OCI-LY3 (cell line): ENCODE results near the gene BICC1.

Experiments
- CTCF ChIP-seq: fragments of 200-600, 300-600 bp; sonication (generic); IDR thresholded peaks from 2 replicates; pipeline ENCODE4 v1.5.1; 2014; ENCODE audit warnings: antibody characterized with exemption, low read length, low read depth
- EZH2phosphoT487 ChIP-seq: fragments of 200-600 bp; shearing (Covaris generic); IDR thresholded peaks from 2 replicates; pipeline ENCODE4 v1.6.1; 2018; ENCODE audit warnings: antibody characterized with exemption, mixed run types, low read depth

GRCh38 chr10:58838561-58839208 is 326.0 kb downstream of the BICC1 start:
- TF ChIP-seq EZH2phosphoT487 (no peak), CTCF (no peak)
